Loucy (cell line): ENCODE data around the gene XCL1.

ENCODE experiments used
- H2AFZ ChIP-seq: fragments of 200-600 bp; sonication (generic); 2 replicates; pipeline ENCODE4 v1.6.0; 2016; ENCODE audit warnings: antibody characterized with exemption, mild to moderate bottlenecking, low read length, moderate library complexity
- H3F3A ChIP-seq: fragments of 200-600 bp; 2 replicates; pipeline ENCODE4 v1.6.0; 2016; ENCODE audit warnings: antibody characterized with exemption, low read depth, mild to moderate bottlenecking
- H3K27me3 ChIP-seq: fragments of 200-600 bp; sonication (generic); 2 replicates; pipeline ENCODE4 v1.6.1; 2014; ENCODE audit warnings: low read length, mild to moderate bottlenecking; ENCODE audit not compliant: insufficient read depth, poor library complexity, severe bottlenecking
- H3K36me3 ChIP-seq: fragments of 200-600 bp; sonication (generic); 2 replicates; pipeline ENCODE4 v1.6.1; 2016; ENCODE audit warnings: low read length; ENCODE audit not compliant: insufficient read depth
- H3K4me1 ChIP-seq: fragments of 200-600 bp; sonication (generic); 2 replicates; pipeline ENCODE4 v1.5.1; 2014; ENCODE audit warnings: low read length, mild to moderate bottlenecking; ENCODE audit not compliant: insufficient read depth, poor library complexity, severe bottlenecking
- H3K4me2 ChIP-seq: fragments of 200-600 bp; sonication (generic); 2 replicates; pipeline ENCODE4 v1.6.0; 2014; ENCODE audit warnings: antibody characterized with exemption, low read length, low read depth, mild to moderate bottlenecking; ENCODE audit not compliant: poor library complexity, severe bottlenecking
- H3K4me3 ChIP-seq: fragments of 200-600 bp; sonication (generic); 2 replicates; pipeline ENCODE4 v1.5.1; 2014; ENCODE audit warnings: low read length, mild to moderate bottlenecking, mixed read lengths; ENCODE audit not compliant: poor library complexity, severe bottlenecking
- H3K79me2 ChIP-seq: fragments of 200-600 bp; sonication (generic); 2 replicates; pipeline ENCODE4 v1.6.1; 2014; ENCODE audit warnings: low read length; ENCODE audit not compliant: insufficient read depth
- H3K9ac ChIP-seq: fragments of 200-600 bp; sonication (generic); 2 replicates; pipeline ENCODE4 v1.6.0; 2014; ENCODE audit warnings: mild to moderate bottlenecking, low read depth, low read length, moderate library complexity; ENCODE audit not compliant: poor library complexity, severe bottlenecking
- H3K9me2 ChIP-seq: fragments of 200-600 bp; sonication (generic); replicated peaks from 2 replicates; pipeline ENCODE4 v1.6.1; 2016; ENCODE audit warnings: low read depth, low read length, mixed read lengths
- H3K9me3 ChIP-seq: fragments of 200-600 bp; sonication (generic); 2 replicates; pipeline ENCODE4 v1.6.1; 2014; ENCODE audit warnings: mild to moderate bottlenecking, antibody characterized with exemption, low read length, low read depth; ENCODE audit not compliant: insufficient read depth
- H4K20me1 ChIP-seq: fragments of 200-600 bp; sonication (generic); 2 replicates; pipeline ENCODE4 v1.6.0; 2014; ENCODE audit warnings: antibody characterized with exemption, low read length, mild to moderate bottlenecking; ENCODE audit not compliant: insufficient read depth, poor library complexity, severe bottlenecking
- EZH2phosphoT487 ChIP-seq: fragments of 200-600 bp; IDR thresholded peaks from 2 replicates; pipeline ENCODE4 v1.6.1; 2018; ENCODE audit warnings: antibody characterized with exemption, mild to moderate bottlenecking, moderate library complexity, borderline replicate concordance
- TF ChIP-seq, protein P1 (sequence below): fragments of 200-600 bp; sonication (generic); conservative IDR thresholded peaks from 2 replicates; pipeline ENCODE4 v1.5.1; 2014; ENCODE audit warnings: mild to moderate bottlenecking, antibody characterized with exemption, low read length

XCL1 gene

GRCh38 chr1:168556647-168557046 lies 19.8 kb upstream of the XCL1 start:
- Histone ChIP-seq H3K36me3 (no peaks in the 10 kb centered on the region), H3K9me3 (no peaks in the 10 kb centered on the region), H3K4me2 (no peak overlapping the region)

DNA sequence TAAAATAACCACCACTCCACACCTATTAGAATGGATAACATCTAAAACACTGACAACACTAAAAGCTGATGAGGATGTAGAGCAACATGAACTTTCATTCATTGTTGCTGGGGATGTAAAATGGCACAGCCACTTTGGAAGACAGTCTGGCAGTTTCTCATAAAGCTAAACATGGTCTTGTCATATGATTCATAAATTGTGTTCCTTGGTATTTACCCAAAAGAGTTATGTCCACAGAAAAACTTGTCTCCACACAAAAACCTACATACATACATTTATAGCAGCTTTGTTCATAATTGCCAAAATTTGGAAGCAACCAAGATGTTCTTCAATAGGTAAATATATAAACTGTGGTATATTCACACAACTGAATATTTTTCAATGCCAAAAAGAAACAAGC lies 16.0 kb upstream of the XCL1 start:
- H3K4me2 ChIP-seq, result no peak overlapping the region
- H3K36me3 ChIP-seq, result no peaks in the 10 kb centered on the region
- H3K4me1 ChIP-seq, result peaks cover 41% of the 10 kb centered on the region
- H3F3A ChIP-seq, result no peaks in the 10 kb centered on the region
- TF ChIP-seq, protein P1, sequence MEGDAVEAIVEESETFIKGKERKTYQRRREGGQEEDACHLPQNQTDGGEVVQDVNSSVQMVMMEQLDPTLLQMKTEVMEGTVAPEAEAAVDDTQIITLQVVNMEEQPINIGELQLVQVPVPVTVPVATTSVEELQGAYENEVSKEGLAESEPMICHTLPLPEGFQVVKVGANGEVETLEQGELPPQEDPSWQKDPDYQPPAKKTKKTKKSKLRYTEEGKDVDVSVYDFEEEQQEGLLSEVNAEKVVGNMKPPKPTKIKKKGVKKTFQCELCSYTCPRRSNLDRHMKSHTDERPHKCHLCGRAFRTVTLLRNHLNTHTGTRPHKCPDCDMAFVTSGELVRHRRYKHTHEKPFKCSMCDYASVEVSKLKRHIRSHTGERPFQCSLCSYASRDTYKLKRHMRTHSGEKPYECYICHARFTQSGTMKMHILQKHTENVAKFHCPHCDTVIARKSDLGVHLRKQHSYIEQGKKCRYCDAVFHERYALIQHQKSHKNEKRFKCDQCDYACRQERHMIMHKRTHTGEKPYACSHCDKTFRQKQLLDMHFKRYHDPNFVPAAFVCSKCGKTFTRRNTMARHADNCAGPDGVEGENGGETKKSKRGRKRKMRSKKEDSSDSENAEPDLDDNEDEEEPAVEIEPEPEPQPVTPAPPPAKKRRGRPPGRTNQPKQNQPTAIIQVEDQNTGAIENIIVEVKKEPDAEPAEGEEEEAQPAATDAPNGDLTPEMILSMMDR, result no peak
- TF ChIP-seq EZH2phosphoT487, result no peak
- H2AFZ ChIP-seq, result no peak overlapping the region
- no peaks in the 10 kb centered on the region for H3K9me3 ChIP-seq
- no peaks in the 10 kb centered on the region for H3K9me2 ChIP-seq
- no peaks in the 10 kb centered on the region for H4K20me1 ChIP-seq
- no peaks in the 10 kb centered on the region for H3K79me2 ChIP-seq
- no peaks in the 10 kb centered on the region for H3K27me3 ChIP-seq
- H3K4me3 ChIP-seq, result no peak overlapping the region
- H3K9ac ChIP-seq, result no peak overlapping the region

More at GRCh38 chr1:168556647-168557046, 19.8 kb upstream of the XCL1 start:
- H3K27me3 ChIP-seq, result no peaks in the 10 kb centered on the region
- H3K9me2 ChIP-seq, result no peaks in the 10 kb centered on the region
- H3K9ac ChIP-seq, result no peak overlapping the region
- TF ChIP-seq, protein P1, result no peak
- no peak for TF ChIP-seq EZH2phosphoT487
- no peak overlapping the region for H3K4me3 ChIP-seq
- H4K20me1 ChIP-seq, result no peaks in the 10 kb centered on the region
- H3K79me2 ChIP-seq, result no peaks in the 10 kb centered on the region
- H3F3A ChIP-seq, result no peaks in the 10 kb centered on the region
- no peak overlapping the region for H2AFZ ChIP-seq
- peaks cover 72% of the 10 kb centered on the region for H3K4me1 ChIP-seq

GRCh38 chr1:168561989-168562388 lies 14.4 kb upstream of the XCL1 start:
- Histone ChIP-seq H3K79me2 (no peaks in the 10 kb centered on the region), H4K20me1 (no peaks in the 10 kb centered on the region), H3K4me1 (peaks cover 41% of the 10 kb centered on the region), H3K9ac (no peak overlapping the region), H3K4me3 (no peak overlapping the region), H3K27me3 (no peaks in the 10 kb centered on the region), H2AFZ (no peak overlapping the region), H3K36me3 (no peaks in the 10 kb centered on the region), H3K4me2 (no peak overlapping the region), H3K9me2 (no peaks in the 10 kb centered on the region), H3K9me3 (no peaks in the 10 kb centered on the region), H3F3A (no peaks in the 10 kb centered on the region)
- TF ChIP-seq, protein P1, result no peak
- TF ChIP-seq EZH2phosphoT487, result no peak
